Loucy (cell line): ENCODE measurements around the gene LTB.

Experiments
- EZH2phosphoT487 ChIP-seq: fragments of 200-600 bp; IDR thresholded peaks from 2 replicates; pipeline ENCODE4 v1.6.1; 2018; ENCODE audit warnings: antibody characterized with exemption, mild to moderate bottlenecking, moderate library complexity, borderline replicate concordance
- TF ChIP-seq, protein P1 (sequence below): fragments of 200-600 bp; sonication (generic); conservative IDR thresholded peaks from 2 replicates; pipeline ENCODE4 v1.5.1; 2014; ENCODE audit warnings: mild to moderate bottlenecking, antibody characterized with exemption, low read length

DNA sequence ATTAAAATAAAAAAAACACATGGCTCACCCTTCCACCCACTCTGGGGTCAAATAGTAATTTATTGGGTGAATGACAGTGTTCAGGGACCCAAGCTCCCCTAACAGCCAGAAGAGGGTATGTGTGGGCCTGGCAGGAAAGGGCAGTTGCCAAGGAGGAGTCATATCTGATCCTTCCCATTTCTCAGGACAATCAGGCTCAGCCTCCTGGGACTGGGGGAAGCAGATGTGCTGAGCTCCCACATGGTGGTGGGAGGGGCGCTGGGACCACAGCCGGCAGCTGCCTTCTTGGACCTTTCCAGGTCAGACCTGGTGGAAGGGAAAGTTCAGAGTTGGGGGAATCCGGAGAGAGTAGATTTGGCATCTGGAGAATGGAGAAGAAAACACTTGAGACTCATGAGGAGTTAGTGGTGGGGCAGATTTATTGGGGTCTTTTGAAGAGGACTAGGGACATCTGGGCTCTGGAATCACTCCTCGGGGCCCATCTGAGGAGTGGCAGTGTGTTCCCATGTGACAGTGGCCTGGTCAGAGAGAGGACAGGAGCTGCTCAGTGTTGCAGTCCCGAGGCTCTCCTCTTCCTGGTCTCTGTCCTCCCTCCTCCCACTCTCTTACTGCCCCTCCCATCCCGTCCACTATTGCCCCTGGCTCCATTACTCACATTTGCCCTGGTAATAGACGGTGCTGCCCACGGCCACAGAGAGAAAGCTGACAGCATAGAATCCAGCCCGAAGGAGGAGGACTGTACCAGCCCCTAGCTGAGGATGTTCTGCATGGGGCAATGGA lies 6.8 kb upstream of the LTB start:
- TF ChIP-seq, protein P1, sequence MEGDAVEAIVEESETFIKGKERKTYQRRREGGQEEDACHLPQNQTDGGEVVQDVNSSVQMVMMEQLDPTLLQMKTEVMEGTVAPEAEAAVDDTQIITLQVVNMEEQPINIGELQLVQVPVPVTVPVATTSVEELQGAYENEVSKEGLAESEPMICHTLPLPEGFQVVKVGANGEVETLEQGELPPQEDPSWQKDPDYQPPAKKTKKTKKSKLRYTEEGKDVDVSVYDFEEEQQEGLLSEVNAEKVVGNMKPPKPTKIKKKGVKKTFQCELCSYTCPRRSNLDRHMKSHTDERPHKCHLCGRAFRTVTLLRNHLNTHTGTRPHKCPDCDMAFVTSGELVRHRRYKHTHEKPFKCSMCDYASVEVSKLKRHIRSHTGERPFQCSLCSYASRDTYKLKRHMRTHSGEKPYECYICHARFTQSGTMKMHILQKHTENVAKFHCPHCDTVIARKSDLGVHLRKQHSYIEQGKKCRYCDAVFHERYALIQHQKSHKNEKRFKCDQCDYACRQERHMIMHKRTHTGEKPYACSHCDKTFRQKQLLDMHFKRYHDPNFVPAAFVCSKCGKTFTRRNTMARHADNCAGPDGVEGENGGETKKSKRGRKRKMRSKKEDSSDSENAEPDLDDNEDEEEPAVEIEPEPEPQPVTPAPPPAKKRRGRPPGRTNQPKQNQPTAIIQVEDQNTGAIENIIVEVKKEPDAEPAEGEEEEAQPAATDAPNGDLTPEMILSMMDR = no peak
- no peak for TF ChIP-seq EZH2phosphoT487
